GM06990 (cell line): ENCODE data around the gene AK9.
"Not testable (repeated sequence)": the region's sequence is repeated elsewhere in the genome, so short reads cannot be mapped to it uniquely, and the experiment has no call there.

ENCODE experiments used
- DNase-seq: peaks from one replicate; pipeline ENCODE4 v3.0.0-alpha.2; 2011; ENCODE audit not compliant: insufficient read length; ENCODE audit errors: extremely low read depth
- H3K27me3 ChIP-seq: replicated peaks from 2 replicates; pipeline ENCODE4 v1.6.0; 2011; ENCODE audit warnings: low read length; ENCODE audit not compliant: control insufficient read depth, insufficient read depth
- H3K36me3 ChIP-seq: 2 replicates; pipeline ENCODE4 v1.5.1; 2011; ENCODE audit warnings: low read length; ENCODE audit not compliant: control insufficient read depth, insufficient read depth
- H3K4me3 ChIP-seq: replicated peaks from 2 replicates; pipeline ENCODE4 v1.5.1; 2011; ENCODE audit warnings: low read depth, mild to moderate bottlenecking, control low read depth, low read length
- TF ChIP-seq, protein P1 (sequence below): IDR thresholded peaks from 2 replicates; pipeline ENCODE4 v1.5.1; 2011; ENCODE audit warnings: low read length, control low read depth, mild to moderate bottlenecking, inconsistent platforms; ENCODE audit not compliant: insufficient read depth, poor library complexity, severe bottlenecking

Gene AK9

DNA sequence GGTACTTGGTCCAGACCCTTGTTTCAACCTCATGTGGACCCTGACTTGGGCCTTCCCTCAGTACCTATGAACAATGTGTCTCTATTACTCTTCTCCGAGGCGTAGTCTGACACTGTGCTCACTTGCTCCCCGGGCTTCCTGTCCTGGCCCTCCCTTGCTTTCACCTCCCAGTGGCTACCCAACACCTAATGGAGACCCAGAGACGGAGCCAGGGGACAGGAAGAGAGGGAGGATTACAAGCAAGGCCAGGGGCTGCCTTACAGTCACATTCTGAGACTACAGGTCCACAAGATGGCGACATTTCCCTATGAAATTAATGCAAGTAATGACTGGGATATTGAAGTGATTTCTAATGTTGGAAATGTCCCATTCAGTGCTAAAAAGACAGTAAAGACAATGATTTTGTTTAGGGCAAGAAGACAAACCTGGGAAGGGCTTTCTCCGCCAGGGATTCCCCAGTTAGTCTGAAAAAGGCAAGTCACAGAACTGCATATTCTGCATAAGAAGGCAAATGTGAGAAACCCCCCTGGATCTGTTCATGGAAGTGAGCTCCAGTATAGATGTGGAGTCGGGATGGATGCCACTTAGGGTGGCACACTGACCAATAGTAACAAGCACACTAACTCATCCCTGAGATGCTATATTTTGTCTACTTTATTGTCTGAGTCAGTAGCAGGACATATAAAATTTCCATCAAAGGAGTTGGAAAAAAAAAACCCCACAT, 163.9 kb downstream of the AK9 start:
- peak; percentile 15 for DNase-seq
- Histone ChIP-seq H3K27me3 (no peaks in the 10 kb centered on the region), H3K36me3 (no peaks in the 10 kb centered on the region), H3K4me3 (no peak overlapping the region)
- TF ChIP-seq, protein P1, sequence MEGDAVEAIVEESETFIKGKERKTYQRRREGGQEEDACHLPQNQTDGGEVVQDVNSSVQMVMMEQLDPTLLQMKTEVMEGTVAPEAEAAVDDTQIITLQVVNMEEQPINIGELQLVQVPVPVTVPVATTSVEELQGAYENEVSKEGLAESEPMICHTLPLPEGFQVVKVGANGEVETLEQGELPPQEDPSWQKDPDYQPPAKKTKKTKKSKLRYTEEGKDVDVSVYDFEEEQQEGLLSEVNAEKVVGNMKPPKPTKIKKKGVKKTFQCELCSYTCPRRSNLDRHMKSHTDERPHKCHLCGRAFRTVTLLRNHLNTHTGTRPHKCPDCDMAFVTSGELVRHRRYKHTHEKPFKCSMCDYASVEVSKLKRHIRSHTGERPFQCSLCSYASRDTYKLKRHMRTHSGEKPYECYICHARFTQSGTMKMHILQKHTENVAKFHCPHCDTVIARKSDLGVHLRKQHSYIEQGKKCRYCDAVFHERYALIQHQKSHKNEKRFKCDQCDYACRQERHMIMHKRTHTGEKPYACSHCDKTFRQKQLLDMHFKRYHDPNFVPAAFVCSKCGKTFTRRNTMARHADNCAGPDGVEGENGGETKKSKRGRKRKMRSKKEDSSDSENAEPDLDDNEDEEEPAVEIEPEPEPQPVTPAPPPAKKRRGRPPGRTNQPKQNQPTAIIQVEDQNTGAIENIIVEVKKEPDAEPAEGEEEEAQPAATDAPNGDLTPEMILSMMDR = peak; percentile 58

DNA sequence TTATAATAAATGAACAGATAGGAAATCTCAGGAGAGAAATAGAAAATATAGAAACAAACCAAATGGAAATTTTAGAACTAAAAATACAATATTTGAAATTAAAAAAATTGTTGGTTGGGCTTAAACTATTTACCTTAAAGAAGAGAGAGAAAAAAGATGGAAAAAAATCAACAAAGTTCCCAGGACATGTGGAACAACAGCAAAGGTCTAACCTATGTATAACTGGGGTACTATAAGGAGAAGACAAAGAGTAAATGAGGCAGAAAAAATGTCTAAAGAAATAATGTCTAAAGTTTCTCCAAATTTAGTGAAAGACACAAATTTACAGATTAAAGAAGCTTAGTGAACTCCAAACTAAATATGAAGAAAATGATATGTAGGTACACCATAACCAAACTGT, 166.9 kb downstream of the AK9 start:
- TF ChIP-seq, protein P1 = no peak
- DNase-seq = no peak
- H3K36me3 ChIP-seq = no peaks in the 10 kb centered on the region
- no peaks in the 10 kb centered on the region for H3K27me3 ChIP-seq
- H3K4me3 ChIP-seq = no peak overlapping the region

DNA sequence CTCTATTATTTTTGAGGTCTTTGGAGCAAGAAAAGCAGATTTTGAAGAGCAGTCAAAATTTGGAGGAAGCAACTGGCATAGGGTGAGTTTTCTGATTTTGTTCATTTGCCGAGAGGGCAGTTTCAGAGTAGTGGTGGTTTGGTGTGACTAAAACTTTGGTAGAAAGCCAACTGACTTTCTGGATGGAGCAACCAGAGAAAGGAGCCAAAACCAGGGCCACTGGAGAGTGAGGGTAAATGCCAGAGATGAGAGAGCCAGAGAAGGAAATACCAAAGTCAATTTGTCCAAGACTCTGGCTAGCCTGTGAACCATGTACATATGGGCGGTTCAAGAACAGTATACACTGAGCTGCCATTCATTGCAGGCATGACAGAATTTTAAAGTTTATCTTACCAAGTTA, 167.5 kb downstream of the AK9 start:
- Histone ChIP-seq H3K36me3 (no peaks in the 10 kb centered on the region), H3K27me3 (no peaks in the 10 kb centered on the region), H3K4me3 (no peak overlapping the region)
- no peak for DNase-seq
- TF ChIP-seq, protein P1 = no peak

DNA sequence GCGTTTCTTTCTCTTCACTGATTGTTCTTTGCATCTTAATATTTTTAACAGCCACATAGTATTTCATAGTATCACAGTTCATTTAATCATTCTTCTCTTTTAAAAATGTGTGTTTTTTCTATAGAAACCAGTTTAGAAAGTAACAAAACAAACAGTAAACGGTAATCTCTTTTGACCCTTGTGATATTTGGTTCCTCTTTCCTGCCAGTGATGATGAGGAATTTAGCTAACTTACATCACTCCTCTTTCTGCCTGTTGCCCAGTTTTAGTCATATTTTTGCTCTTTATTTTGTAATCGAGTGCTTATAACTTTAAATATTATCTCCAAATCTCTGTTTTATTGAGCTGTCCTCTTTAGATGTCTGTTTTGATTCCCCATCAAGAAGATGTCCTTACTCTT, 169.9 kb downstream of the AK9 start:
- H3K4me3 ChIP-seq = no peak overlapping the region
- no peak for DNase-seq
- H3K27me3 ChIP-seq = no peaks in the 10 kb centered on the region
- H3K36me3 ChIP-seq = no peaks in the 10 kb centered on the region
- TF ChIP-seq, protein P1 = no peak

DNA sequence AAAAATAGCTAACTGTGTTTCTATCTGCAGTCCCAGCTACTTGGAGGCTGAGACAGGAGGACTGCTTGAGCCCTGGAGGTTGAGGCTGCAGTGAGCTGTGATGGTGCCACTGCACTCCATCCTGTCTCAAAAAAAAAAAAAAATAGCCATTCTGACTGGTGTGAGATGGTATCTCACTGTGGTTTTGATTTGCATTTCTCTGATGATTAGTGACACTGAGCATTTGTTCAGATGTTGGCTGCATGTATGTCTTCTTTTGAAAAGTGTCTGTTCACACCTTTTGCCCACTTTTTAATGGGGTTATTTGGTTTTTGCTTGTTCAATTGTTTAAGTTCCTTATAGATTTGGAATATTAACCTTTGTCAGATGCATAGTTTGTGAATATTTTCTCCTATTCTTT, 171.4 kb downstream of the AK9 start:
- H3K27me3 ChIP-seq, DNase-seq, H3K36me3 ChIP-seq, H3K4me3 ChIP-seq: not testable (repeated sequence)

DNA sequence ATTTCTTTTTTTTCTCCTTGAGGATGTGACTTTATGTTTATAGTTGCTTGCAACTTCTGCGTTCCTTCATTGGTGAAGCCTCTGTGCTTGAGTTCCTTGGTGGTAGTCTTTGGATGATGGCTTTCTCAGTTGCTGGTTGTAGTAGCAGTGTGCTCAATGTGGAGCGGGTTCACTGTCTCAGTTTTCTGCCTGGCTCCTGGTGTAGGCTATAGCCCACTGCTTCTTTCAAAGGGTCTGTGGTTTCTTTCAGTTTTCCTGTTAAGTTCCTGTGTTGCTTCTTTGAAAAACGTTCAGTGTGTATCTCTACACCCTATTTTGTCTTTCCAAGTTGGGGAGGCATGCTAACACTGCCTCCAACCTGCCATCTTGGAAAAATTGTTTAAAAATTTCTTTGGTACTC, 174.1 kb downstream of the AK9 start:
- TF ChIP-seq, protein P1 = no peak

More for the DNA sequence above, 174.1 kb downstream of the AK9 start:
- no peak for DNase-seq
- Histone ChIP-seq H3K27me3 (no peaks in the 10 kb centered on the region), H3K36me3 (no peaks in the 10 kb centered on the region), H3K4me3 (no peak overlapping the region)
